Pancreas (tissue), 10 donors: ENCODE measurements around the gene ALLC. TPM values are rescaled to one million over a fixed set of nuclear protein-coding genes. Genes with fewer than 3 reads are reported as not detected.
A peak's percentile ranks its signal among the peaks of the same experiment; 100 is the strongest.
"Not testable (repeated sequence)": the region's sequence is repeated elsewhere in the genome, so short reads cannot be mapped to it uniquely, and the experiment has no call there.

ENCODE experiments used
- ATAC-seq, 4 donors: fragments of 200-7000 bp; cut with Tn5 transposase; one replicate each; pipeline versions ENCODE4 v1.8.0 to v1.9.1; 2020; ENCODE audit warnings: mild to moderate bottlenecking in 4 of 4, moderate library complexity in 4 of 4
- DNase-seq, 6 donors: peaks; one replicate each; pipeline ENCODE4 v3.0.0-alpha.2; 2020
- FAIRE-seq: peaks from 2 replicates; lab custom pipeline; 2012; peaks lifted over from hg19 to GRCh38; lab: Jason Lieb, UNC
- H3K27ac ChIP-seq, 4 donors: fragments of 200-600 bp; sonication (generic); 1 replicate in 3 of 4; 2 replicates in 1 of 4; pipeline versions ENCODE4 v1.5.0 to v1.8.0; 2020
- H3K27me3 ChIP-seq, 4 donors: fragments of 200-600 bp; one replicate each; pipeline ENCODE4 v1.8.0; 2021
- H3K36me3 ChIP-seq, 3 donors: fragments of 200-600 bp; sonication (generic) in 1 of 3; one replicate each; pipeline versions ENCODE4 v1.5.0 to v1.8.0; 2020 to 2021
- H3K4me1 ChIP-seq, 3 donors: fragments of 200-600 bp; one replicate each; pipeline ENCODE4 v1.8.0; 2021
- H3K4me3 ChIP-seq, 4 donors: fragments of 200-600 bp; sonication (generic) in 2 of 4; one replicate each; pipeline versions ENCODE4 v1.5.0 to v1.8.0; 2020 to 2021
- H3K9me3 ChIP-seq, 4 donors: fragments of 200-600 bp; one replicate each; pipeline ENCODE4 v1.8.0; 2021
- WGBS, 2 donors: extraction: QIAGEN DNeasy Blood & Tissue Kit; methylation state at CpG; one replicate each; pipeline ENCODE4 v1.1.7; 2013; 5-methylcytosine and 5-hydroxymethylcytosine counted together
- intact Hi-C, 3 donors: fragments of 100-400 bp; cut with DNase I; formaldehyde crosslinking; loops; one replicate each; pipeline versions ENCODE4 v1.11.1 to v1.14.2; 2022
- polyA plus RNA-seq, 2 donors: library from polyadenylated mRNA; stranded (reverse); fragments of 200-250 nt; gene quantifications; one replicate each; pipeline ENCODE4 v1.2.3, GENCODE V29; 2013
- total RNA-seq, 6 donors: library from RNA; stranded (reverse); fragmentation: NEBNext Ultra II Directional in 4 of 6; extraction: Animal tissue kit (Norgen Biotek cat#: 25700) in 4 of 6; gene quantifications; one replicate each; pipeline versions ENCODE4 v1.2.1 to v1.2.4, GENCODE V29; 2021 to 2023
- TF ChIP-seq, protein P1 (sequence below), 4 donors: fragments of 200-600 bp; sonication (generic) in 3 of 4; IDR thresholded peaks; one replicate each; pipeline versions ENCODE4 v1.5.0 to v1.8.0; 2021; ENCODE audit warnings: antibody characterized with exemption in 4 of 4
- donor health status: healthy with polysubstance abuse.
- donor health status: DM: no; HTN: no; CAD: no; lungs with moderate emphysema.
- donor health status: DM: no; HTN: no; CAD: no.
- donor health status: control.
- donor health status: control.
- donor health status: Bipolar disorder and iron deficiency.
- donor health status: DM: yes; HTN: yes; CAD: no.
- donor health status: DM: no; HTN: no; CAD: no.
- donor health status: DM: no; HTN: no; CAD: no.
- donor health status: DM: yes; HTN: yes; CAD: no.

Gene ALLC
- total and polyA plus RNA-seq, 8 donors, result 0.68 to 0.75 TPM; not detected in 6

DNA sequence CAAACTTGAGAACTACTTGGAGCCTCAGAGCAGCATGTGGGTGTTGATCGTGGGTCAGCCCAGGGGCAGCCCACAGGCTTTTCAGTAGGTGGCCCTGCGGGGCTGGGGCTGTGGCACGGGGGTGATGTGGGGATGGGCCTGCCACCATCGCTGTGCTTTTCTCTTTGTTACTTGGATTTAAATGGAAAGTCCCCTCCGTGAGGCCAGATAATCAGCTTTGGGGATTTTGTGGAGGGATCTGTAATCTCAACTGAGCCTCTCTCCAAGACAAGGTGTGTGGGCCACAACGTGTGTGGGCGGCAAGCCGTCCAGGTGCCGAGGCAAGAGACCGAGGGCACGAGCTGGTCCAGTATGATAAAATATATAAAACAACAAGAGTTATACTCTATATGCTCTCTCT, 46.4 kb upstream of the ALLC start:
- Histone ChIP-seq H3K27me3 (no peaks in the 10 kb centered on the region), H3K9me3 (no peaks in the 10 kb centered on the region), H3K4me3 (no peak overlapping the region), H3K27ac (no peak overlapping the region), H3K36me3 (no peaks in the 10 kb centered on the region), H3K4me1 (no peaks in the 10 kb centered on the region)
- no peak for FAIRE-seq
- TF ChIP-seq, protein P1, sequence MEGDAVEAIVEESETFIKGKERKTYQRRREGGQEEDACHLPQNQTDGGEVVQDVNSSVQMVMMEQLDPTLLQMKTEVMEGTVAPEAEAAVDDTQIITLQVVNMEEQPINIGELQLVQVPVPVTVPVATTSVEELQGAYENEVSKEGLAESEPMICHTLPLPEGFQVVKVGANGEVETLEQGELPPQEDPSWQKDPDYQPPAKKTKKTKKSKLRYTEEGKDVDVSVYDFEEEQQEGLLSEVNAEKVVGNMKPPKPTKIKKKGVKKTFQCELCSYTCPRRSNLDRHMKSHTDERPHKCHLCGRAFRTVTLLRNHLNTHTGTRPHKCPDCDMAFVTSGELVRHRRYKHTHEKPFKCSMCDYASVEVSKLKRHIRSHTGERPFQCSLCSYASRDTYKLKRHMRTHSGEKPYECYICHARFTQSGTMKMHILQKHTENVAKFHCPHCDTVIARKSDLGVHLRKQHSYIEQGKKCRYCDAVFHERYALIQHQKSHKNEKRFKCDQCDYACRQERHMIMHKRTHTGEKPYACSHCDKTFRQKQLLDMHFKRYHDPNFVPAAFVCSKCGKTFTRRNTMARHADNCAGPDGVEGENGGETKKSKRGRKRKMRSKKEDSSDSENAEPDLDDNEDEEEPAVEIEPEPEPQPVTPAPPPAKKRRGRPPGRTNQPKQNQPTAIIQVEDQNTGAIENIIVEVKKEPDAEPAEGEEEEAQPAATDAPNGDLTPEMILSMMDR (IDR thresholded peaks at IDR 0.05), result no peak
- no peak for ATAC-seq
- intact Hi-C loops, result no loop called here
- no peak for DNase-seq
- 73 to 86% methylated on average over 11 of the region's 11 CpGs for WGBS, 2 donors

DNA sequence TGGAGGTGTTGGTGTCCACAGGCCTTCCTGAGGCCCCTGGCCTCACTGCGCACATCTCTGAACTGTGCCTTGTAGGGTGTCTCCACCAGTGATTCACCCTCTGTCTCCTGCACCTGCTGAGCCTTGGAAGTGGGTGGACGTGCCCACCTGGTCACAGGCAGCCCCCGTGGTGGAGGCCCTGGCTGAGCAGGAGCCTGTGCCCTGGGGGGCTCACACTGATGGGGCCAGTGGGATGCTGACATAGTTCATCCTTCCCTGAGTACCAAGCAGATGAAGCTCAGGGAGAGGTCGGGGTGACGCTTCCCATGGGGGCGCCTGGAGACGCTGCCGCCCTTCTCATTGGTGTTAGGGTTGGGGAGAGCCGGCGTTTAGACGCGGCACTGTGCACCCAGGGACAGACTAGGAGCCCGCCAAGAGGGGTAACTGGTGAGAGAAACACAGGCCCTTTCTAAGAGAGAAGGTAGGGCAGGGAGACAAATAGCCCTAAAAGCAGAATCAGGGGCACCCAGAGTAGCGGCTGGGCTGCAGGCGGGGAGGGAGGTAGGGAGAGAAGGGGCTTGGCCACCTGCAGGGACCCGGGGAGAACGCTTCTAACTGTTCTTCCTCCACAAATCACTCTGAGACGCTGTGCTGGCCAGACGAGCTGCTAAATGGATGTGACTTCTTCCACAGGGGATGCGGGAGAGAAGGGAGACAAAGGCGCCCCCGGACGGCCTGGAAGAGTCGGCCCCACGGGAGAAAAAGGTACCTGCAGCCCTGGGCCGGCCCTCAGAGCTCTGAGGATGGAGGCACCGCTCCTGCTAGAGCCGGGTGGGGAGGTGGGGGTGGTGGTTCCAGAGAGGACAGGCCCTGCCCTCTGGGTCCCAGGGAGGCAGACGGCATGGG, 45.1 kb upstream of the ALLC start:
- 73 to 89% methylated on average over 28 to 29 of the region's 29 CpGs for WGBS, 2 donors
- FAIRE-seq, result no peak
- H3K36me3 ChIP-seq, result no peaks in the 10 kb centered on the region
- DNase-seq, result no peak
- no peaks in the 10 kb centered on the region for H3K4me1 ChIP-seq
- H3K27ac ChIP-seq, result no peak overlapping the region
- H3K4me3 ChIP-seq, result no peak overlapping the region
- intact Hi-C loops, result no loop called here
- no peaks in the 10 kb centered on the region for H3K27me3 ChIP-seq
- TF ChIP-seq, protein P1 (IDR thresholded peaks at IDR 0.05), result no peak
- no peak for ATAC-seq
- H3K9me3 ChIP-seq, result no peaks in the 10 kb centered on the region

DNA sequence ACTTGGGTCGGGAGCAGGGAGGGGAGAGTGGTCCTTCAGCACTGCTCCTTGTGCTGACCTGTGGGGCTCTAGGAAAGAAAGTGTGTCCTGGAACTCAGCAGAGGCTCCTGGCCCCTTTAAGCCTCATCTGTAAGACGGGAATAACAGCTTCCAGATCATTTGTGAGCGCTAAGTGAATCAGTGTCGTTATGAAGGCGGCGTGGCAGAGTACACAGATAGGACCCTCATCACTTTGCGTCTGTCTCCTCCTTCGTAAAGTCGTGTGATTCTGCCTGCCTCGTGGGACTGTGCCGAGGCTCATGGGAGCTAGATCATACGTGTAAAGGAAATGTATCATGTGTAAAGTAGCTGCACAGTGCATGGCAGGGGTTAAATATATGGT, 44.5 kb upstream of the ALLC start:
- no peak overlapping the region for H3K4me3 ChIP-seq
- no peak for FAIRE-seq
- H3K36me3 ChIP-seq, result no peaks in the 10 kb centered on the region
- H3K27ac ChIP-seq, result no peak overlapping the region
- no peaks in the 10 kb centered on the region for H3K4me1 ChIP-seq
- no peaks in the 10 kb centered on the region for H3K27me3 ChIP-seq
- ATAC-seq, result no peak
- no peaks in the 10 kb centered on the region for H3K9me3 ChIP-seq
- intact Hi-C loops, result no loop called here
- DNase-seq, result no peak
- WGBS, 2 donors, result 86 to 95% methylated on average over 12 of the region's 12 CpGs
- TF ChIP-seq, protein P1 (IDR thresholded peaks at IDR 0.05), result no peak

DNA sequence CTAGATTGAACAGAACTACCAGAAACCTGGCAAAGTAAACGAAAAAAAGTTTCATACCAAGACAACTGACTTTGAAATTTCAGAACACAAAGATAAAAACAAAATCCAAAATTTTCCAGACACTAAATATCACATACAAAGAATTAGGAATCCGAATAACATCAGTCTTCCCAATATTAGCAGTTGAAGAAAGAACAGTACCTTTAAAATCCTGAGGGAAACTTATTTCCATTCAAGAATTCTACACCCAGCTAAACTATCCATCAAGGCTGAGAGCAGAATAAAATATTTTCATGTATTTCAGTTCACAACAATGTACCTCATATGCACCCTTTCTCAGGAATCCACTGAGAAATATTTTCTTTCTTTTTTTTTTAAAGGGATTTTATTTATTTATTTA, 43.3 kb upstream of the ALLC start:
- H3K36me3 ChIP-seq, H3K4me1 ChIP-seq, intact Hi-C loops, DNase-seq, H3K27me3 ChIP-seq, FAIRE-seq, H3K9me3 ChIP-seq, ATAC-seq, H3K4me3 ChIP-seq, H3K27ac ChIP-seq: not testable (repeated sequence)
- WGBS, 2 donors, result 45 to 89% methylated on average over 2 of the region's 2 CpGs

DNA sequence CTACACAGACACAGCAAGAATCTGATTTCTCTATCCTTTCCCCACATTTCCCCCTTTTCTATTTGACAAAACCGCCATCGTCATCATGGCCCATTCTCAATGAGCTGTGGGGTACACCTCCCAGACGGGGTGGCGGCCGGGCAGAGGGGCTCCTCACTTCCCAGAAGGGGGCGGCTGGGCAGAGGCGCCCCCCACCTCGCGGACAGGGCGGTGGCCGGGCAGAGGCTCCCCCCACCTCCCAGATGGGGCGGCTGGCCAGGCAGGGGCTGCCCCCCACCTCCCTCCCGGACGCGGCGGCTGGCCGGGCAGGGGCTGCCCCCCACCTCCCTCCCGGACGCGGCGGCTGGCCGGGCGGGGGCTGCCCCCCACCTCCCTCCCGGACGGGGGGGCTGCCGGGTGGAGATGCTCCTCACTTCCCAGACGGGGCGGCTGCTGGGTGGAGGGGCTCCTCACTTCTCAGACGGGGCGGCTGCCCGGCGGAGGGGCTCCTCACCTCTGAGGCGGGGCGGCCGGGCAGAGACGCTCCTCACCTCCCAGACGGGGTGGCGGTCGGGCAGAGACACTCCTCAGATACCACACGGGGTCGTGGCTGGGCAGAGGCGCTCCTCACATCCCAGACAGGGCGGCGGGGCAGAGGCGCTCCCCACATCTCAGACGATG, 42.3 kb upstream of the ALLC start:
- H3K9me3 ChIP-seq, intact Hi-C loops, H3K4me3 ChIP-seq, FAIRE-seq, H3K4me1 ChIP-seq, H3K36me3 ChIP-seq, H3K27ac ChIP-seq, H3K27me3 ChIP-seq, ATAC-seq: not testable (repeated sequence)
- peak in 2 of 6 donors; percentile 2 to 24 for DNase-seq
- WGBS, 2 donors, result 94 to 95% methylated on average over 43 to 46 of the region's 46 CpGs

DNA sequence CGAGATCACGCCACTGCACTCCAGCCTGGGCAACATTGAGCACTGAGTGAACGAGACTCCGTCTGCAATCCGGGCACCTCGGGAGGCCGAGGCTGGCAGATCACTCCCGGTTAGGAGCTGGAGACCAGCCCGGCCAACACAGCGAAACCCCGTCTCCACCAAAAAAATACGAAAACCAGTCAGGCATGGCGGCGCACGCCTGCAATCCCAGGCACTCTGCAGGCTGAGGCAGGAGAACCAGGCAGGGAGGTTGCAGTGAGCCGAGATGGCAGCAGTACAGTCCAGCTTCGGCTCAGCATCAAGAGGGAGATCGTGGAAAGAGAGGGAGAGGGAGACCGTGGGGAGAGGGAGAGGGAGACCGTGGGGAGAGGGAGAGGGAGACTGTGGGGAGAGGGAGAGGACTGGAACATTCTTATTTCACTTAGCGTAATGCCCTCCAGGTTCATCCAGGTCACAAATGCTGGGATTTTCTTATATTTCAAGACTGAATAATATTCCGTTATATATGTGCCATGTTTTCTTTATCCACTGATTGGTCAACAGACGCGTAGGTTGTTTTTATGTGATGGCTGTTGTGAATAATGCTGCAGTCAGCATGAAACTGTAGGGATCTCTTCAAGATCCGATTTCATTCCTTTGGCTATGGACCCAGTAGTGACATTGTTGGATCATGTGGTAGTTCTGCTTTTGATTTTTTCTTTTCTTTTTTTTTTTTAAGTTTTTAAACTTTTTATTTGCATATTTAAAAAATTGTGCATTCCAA, 41.4 kb upstream of the ALLC start:
- H3K9me3 ChIP-seq, result not testable (repeated sequence)

More for the DNA sequence above, 41.4 kb upstream of the ALLC start:
- WGBS, 2 donors, result 93 to 95% methylated on average over 22 to 25 of the region's 25 CpGs
- H3K36me3 ChIP-seq, intact Hi-C loops, H3K4me3 ChIP-seq, H3K27ac ChIP-seq, H3K4me1 ChIP-seq, ATAC-seq, H3K27me3 ChIP-seq, FAIRE-seq: not testable (repeated sequence)
- DNase-seq, result peak in 1 of 6 donors; percentile 15
